ENCODE data around the gene ULK1.

Gene ULK1

GRCh38 chr12:131962069-131962468, 67.6 kb downstream of the ULK1 start:
- in situ Hi-C loops (cut with MboI; ENCODE audit: low sequenced_read_pairs) = no loop called here

GRCh38 chr12:131963381-131963780, 69.0 kb downstream of the ULK1 start:
- in situ Hi-C loops (cut with MboI; ENCODE audit: low sequenced_read_pairs) = no loop called here

DNA sequence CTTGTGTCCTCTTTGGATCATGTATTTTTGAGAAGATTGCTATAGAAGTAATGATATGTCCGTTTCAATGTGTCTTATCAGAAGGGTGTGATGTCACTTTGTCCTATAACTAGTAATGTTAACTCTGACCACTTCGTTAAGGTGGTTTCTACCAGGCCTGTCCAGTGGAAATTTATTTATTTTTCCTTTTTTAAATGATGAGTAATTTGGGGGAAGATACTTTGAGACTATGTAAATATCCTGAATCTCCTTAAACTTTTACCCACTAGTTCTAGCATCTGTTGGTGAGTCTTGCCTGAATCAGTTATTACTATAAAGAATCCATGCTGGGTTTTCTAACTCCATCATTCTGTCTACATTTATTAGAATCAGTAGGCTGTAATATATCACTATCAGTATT, 70.7 kb downstream of the ULK1 start:
- in situ Hi-C loops (cut with MboI; ENCODE audit: low sequenced_read_pairs) = no loop called here

- in situ Hi-C loops (cut with MboI; ENCODE audit: low sequenced_read_pairs) = no loop called here
These were observed 76.8 kb downstream of the ULK1 start for GRCh38 chr12:131971226-131971625.
